Muscle of back (tissue), 11 donors: ENCODE measurements around the gene USP22. TPM values are rescaled to one million over a fixed set of nuclear protein-coding genes. Genes with fewer than 3 reads are reported as not detected.
"Not testable (repeated sequence)": the region's sequence is repeated elsewhere in the genome, so short reads cannot be mapped to it uniquely, and the experiment has no call there.

Experiments
- DNase-seq, 3 donors: peaks; one replicate each; pipeline versions ENCODE4 v3.0.0 to v3.0.0-alpha.2; 2013
- polyA plus RNA-seq, 10 donors: library from polyadenylated mRNA; unstranded; fragments of 120-200 nt; gene quantifications; one replicate each; pipeline ENCODE4 v1.2.1, GENCODE V29; 2013; ENCODE audit not compliant: insufficient read length in 10 of 10

USP22 gene
- polyA plus RNA-seq, 10 donors = 135 to 203 (median 155) TPM

- DNase-seq = no peak
Observed at GRCh38 chr17:21058098-21058893, 15.5 kb upstream of the USP22 start.

- not testable (repeated sequence) for DNase-seq
Observed at GRCh38 chr17:21053056-21053455, 10.2 kb upstream of the USP22 start.

- DNase-seq = no peak
Observed at GRCh38 chr17:21049457-21049856, 6.6 kb upstream of the USP22 start.

- no peak for DNase-seq
Observed at GRCh38 chr17:21046216-21046615, 3.4 kb upstream of the USP22 start.

GRCh38 chr17:21044971-21045370 lies 2.2 kb upstream of the USP22 start:
- DNase-seq = no peak

- DNase-seq = peak; percentile 98 to 99 (median 99)
Observed at GRCh38 chr17:21043296-21044232, 753 bp upstream of the USP22 start.

GRCh38 chr17:21041741-21042457 lies 912 bp downstream of the USP22 start:
- peak; percentile 90 to 94 (median 90) for DNase-seq

GRCh38 chr17:21039839-21040575 lies 2.8 kb downstream of the USP22 start:
- DNase-seq = peak in 2 of 3 donors; percentile 58 to 63

- DNase-seq = no peak
Observed at GRCh38 chr17:21037117-21037803, 5.6 kb downstream of the USP22 start.

GRCh38 chr17:21036361-21036881 lies 6.4 kb downstream of the USP22 start:
- DNase-seq = no peak

- DNase-seq = no peak
Observed at GRCh38 chr17:21035406-21035805, 7.4 kb downstream of the USP22 start.

- no peak for DNase-seq
Observed at GRCh38 chr17:21034340-21035235, 8.2 kb downstream of the USP22 start.

- no peak for DNase-seq
Observed at GRCh38 chr17:21033350-21033749, 9.5 kb downstream of the USP22 start.

- DNase-seq = no peak
Observed at GRCh38 chr17:21031756-21032396, 10.9 kb downstream of the USP22 start.

- no peak for DNase-seq
Observed at GRCh38 chr17:21030375-21030774, 12.4 kb downstream of the USP22 start.

GRCh38 chr17:21029515-21029914 lies 13.3 kb downstream of the USP22 start:
- no peak for DNase-seq

- no peak for DNase-seq
Observed at GRCh38 chr17:21029036-21029435, 13.8 kb downstream of the USP22 start.

GRCh38 chr17:21028192-21028591 lies 14.6 kb downstream of the USP22 start:
- DNase-seq = no peak

- DNase-seq = no peak
Observed at GRCh38 chr17:21027031-21027430, 15.8 kb downstream of the USP22 start.
